Left lung (tissue), 10 donors: ENCODE data around the gene LRRC3. TPM values are rescaled to one million over a fixed set of nuclear protein-coding genes. Genes with fewer than 3 reads are reported as not detected.

Source experiments
- ATAC-seq: fragments of 200-7000 bp; cut with Tn5 transposase; one replicate; pipeline ENCODE4 v1.9.1; 2020; ENCODE audit warnings: moderate library complexity
- DNase-seq, 4 donors: peaks; one replicate each; pipeline ENCODE4 v3.0.0-alpha.2; 2013 to 2020
- H3K27ac ChIP-seq, 2 donors: fragments of 200-600 bp; sonication (generic) in 1 of 2; one replicate each; pipeline versions ENCODE4 v1.5.0 to v1.8.0; 2020 to 2021
- H3K27me3 ChIP-seq, 2 donors: fragments of 200-600 bp; sonication (generic) in 1 of 2; one replicate each; pipeline versions ENCODE4 v1.5.0 to v1.8.0; 2020 to 2021
- H3K36me3 ChIP-seq, 2 donors: fragments of 200-600 bp; sonication (generic) in 1 of 2; one replicate each; pipeline versions ENCODE4 v1.5.0 to v1.8.0; 2020 to 2021
- H3K4me1 ChIP-seq, 2 donors: fragments of 200-600 bp; one replicate each; pipeline ENCODE4 v1.8.0; 2021
- H3K4me3 ChIP-seq, 2 donors: fragments of 200-600 bp; sonication (generic) in 1 of 2; one replicate each; pipeline versions ENCODE4 v1.5.0 to v1.8.0; 2020 to 2021; ENCODE audit warnings: mild to moderate bottlenecking in 1 of 2
- H3K9me3 ChIP-seq, 2 donors: fragments of 200-600 bp; sonication (generic) in 1 of 2; one replicate each; pipeline versions ENCODE4 v1.5.0 to v1.8.0; 2020 to 2021
- intact Hi-C, 2 donors: fragments of 100-400 bp; cut with DNase I; formaldehyde crosslinking; loops; one replicate each; pipeline versions ENCODE4 v1.11.2 to v1.14.2; 2022
- polyA plus RNA-seq, 6 donors: library from polyadenylated mRNA; unstranded; fragments of 120-200 nt; gene quantifications; one replicate each; pipeline ENCODE4 v1.2.1, GENCODE V29; 2013; ENCODE audit not compliant: insufficient read length in 6 of 6
- total RNA-seq, 2 donors: library from RNA; stranded (reverse); fragmentation: NEBNext Ultra II Directional; extraction: Animal tissue kit (Norgen Biotek cat#: 25700); gene quantifications; one replicate each; pipeline ENCODE4 v1.2.1, GENCODE V29; 2021
- TF ChIP-seq, protein P1 (sequence below), 2 donors: fragments of 200-600 bp; sonication (generic) in 1 of 2; IDR thresholded peaks; one replicate each; pipeline versions ENCODE4 v1.5.0 to v1.8.0; 2021; ENCODE audit warnings: antibody characterized with exemption in 2 of 2
- donor health status: DM: no; HTN: yes; CAD: no.
- donor health status: DM: no; HTN: no; CAD: no.

LRRC3 gene
- total and polyA plus RNA-seq, 8 donors, result 2.4 to 7.0 (median 6.0) TPM

DNA sequence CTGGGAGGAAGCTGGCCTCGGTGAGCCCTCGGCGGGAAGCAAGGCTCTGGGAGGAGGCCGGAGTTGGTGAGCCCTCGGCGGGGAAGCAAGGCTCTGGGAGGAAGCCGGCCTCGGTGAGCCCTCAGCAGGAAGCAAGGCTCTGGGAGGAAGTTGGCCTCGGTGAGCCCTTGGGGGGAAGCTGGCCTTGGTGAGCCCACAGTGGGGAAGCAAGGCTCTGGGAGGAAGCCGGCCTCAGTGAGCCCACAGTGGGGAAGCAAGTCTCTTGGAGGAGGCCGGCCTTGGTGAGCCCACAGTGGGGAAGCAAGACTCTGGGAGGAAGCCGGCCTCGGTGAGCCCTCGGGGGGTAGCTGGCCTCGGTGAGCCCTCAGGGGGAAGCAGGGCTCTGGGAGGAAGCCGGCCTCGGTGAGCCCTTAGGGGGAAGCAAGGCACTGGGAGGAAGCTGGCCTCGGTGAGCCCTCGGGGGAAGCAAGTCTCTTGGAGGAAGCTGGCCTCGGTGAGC, 48.6 kb downstream of the LRRC3 start:
- Histone ChIP-seq H3K27me3 (peaks cover 0 to 52% of the 10 kb centered on the region in 2 donors), H3K9me3 (no peaks in the 10 kb centered on the region), H3K4me3 (no peak overlapping the region), H3K36me3 (no peaks in the 10 kb centered on the region), H3K27ac (no peak overlapping the region), H3K4me1 (no peaks in the 10 kb centered on the region)
- TF ChIP-seq, protein P1, sequence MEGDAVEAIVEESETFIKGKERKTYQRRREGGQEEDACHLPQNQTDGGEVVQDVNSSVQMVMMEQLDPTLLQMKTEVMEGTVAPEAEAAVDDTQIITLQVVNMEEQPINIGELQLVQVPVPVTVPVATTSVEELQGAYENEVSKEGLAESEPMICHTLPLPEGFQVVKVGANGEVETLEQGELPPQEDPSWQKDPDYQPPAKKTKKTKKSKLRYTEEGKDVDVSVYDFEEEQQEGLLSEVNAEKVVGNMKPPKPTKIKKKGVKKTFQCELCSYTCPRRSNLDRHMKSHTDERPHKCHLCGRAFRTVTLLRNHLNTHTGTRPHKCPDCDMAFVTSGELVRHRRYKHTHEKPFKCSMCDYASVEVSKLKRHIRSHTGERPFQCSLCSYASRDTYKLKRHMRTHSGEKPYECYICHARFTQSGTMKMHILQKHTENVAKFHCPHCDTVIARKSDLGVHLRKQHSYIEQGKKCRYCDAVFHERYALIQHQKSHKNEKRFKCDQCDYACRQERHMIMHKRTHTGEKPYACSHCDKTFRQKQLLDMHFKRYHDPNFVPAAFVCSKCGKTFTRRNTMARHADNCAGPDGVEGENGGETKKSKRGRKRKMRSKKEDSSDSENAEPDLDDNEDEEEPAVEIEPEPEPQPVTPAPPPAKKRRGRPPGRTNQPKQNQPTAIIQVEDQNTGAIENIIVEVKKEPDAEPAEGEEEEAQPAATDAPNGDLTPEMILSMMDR (IDR thresholded peaks at IDR 0.05), result no peak
- DNase-seq (peak in 2 of 4 donors; percentile 36 to 77), ATAC-seq (no peak)
- intact Hi-C loops, result no loop called here

DNA sequence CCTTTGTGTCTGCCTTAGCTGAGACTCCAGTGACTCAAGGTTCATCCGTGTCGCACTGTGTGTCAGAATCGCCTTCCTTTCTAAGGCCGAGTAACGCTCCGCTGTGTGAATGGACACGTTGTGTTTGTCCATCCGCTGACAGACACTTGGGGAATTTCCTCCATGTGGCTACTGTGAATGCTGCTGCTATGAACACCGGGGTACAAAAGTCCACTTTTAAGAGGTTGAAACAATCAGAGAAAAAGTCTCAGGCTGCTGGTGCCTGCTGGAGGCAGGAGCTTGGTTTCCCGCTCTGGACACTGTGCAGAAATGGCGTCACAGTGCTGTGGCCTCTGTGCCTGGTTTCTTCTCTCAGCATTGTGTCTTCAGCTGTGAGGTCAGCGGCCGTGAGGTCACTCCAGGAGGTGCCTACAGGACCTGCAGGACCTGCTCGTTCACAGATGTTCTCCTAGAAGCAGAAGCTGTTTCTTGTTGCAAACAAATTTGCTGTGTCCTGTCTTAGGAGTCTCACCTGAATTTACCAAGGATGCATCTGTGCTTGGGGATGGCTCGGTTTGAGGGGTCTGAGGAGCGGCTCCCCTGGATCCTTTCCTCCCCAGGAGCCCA, 50.5 kb downstream of the LRRC3 start:
- Histone ChIP-seq H3K4me1 (peaks cover 0 to 5% of the 10 kb centered on the region in 2 donors), H3K9me3 (no peaks in the 10 kb centered on the region), H3K27me3 (peaks cover 0 to 54% of the 10 kb centered on the region in 2 donors), H3K27ac (no peak overlapping the region), H3K36me3 (no peaks in the 10 kb centered on the region), H3K4me3 (no peak overlapping the region)
- intact Hi-C loops, result no loop called here
- DNase-seq, result no peak
- no peak for ATAC-seq
- TF ChIP-seq, protein P1 (IDR thresholded peaks at IDR 0.05), result no peak

DNA sequence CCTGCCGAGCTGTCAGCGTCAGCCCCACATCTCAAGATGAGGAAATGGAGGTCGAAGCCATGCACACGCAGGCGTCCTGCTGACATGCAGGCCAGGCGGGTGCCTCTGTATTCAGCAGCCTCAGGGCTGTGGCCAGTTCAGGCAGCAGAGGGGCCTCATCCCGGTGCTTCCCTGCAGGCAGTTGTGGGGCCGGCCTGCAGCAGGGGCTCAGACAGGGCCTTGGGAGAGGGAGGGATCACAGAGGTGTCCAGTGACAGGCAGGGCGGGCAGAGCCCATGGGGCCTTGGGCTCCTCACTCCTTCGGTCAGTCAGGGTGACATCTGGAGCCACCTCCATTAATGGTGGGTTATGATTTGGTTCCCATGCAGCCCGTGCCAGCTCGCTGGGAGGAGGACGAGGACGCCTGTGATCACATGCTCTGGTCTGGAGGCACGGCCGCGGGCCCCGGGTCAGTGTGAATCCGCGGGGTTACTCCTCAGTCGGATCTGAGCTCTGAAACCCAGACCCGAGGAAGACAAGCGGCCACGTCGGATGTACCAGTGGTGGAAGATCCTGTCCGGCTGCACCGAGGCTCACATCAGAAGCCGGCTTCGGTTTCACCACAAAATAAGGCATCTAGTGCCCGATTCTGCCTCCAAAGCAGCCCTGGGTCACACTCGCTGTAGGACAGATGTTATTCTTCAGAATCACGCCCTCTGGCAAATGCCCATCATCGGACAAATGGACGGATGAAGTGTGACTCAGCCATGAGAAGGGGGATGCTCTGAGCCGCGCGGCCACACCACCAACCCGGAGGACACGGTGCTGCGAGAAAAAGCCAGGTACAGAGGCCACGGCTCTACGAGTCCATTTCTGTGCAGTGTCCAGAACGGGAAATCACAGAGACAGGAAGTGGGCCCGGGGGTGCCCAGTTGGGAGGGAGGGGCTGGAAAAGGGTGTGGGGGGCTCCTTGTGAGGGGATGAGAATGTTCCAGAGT, 51.3 kb downstream of the LRRC3 start:
- H3K27me3 ChIP-seq, result peaks cover 0 to 60% of the 10 kb centered on the region in 2 donors
- DNase-seq, result peak in 1 of 4 donors; percentile 73

DNA sequence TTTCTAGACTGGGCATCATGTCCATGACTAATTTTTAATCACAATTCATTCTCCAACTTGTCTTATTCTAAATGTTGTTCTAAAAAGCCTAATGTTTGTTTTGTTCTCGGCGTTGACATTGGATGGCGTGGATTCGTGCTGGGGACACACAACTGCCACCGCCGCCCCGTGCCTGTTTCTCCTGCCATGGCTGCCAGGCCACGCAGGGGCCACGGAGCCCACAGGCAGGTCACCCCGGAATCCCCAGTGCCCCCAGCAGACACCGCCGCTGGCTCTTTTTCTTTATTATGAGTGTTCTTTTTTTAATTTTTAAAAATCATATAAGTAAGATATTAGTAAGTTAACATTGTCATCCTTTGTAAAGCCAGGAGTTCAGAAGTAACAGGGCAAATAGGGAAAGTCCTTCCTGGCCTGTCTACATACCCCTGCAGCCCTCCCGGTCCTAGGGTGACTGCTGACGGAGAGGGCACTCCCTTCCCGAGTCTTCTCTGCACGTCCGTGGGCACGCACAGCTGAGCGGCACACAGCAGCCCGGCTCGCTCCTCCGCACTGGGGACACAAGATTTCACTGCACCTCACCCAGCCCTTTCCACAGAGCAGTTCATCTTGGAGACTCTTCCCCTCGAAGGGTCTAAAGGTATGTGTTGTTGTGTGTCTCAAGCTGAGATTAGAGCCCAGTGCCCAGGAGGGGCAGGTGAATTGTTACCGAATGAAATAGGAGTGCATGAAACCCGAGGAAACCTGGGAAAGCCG, 52.5 kb downstream of the LRRC3 start:
- Histone ChIP-seq H3K36me3 (no peaks in the 10 kb centered on the region), H3K4me1 (peaks cover 0 to 8% of the 10 kb centered on the region in 2 donors), H3K27ac (no peak overlapping the region), H3K27me3 (peaks cover 0 to 61% of the 10 kb centered on the region in 2 donors), H3K9me3 (no peaks in the 10 kb centered on the region), H3K4me3 (no peak overlapping the region)
- DNase-seq (peak in 1 of 4 donors; percentile 65), ATAC-seq (no peak)
- TF ChIP-seq, protein P1 (IDR thresholded peaks at IDR 0.05), result no peak
- intact Hi-C loops, result no loop called here

More for the DNA sequence above, 51.3 kb downstream of the LRRC3 start:
- ATAC-seq, result no peak
- Histone ChIP-seq H3K27ac (no peak overlapping the region), H3K9me3 (no peaks in the 10 kb centered on the region), H3K4me3 (no peak overlapping the region), H3K36me3 (no peaks in the 10 kb centered on the region), H3K4me1 (peaks cover 0 to 8% of the 10 kb centered on the region in 2 donors)
- intact Hi-C loops, result no loop called here
- TF ChIP-seq, protein P1 (IDR thresholded peaks at IDR 0.05), result no peak
